Neuronal stem cell (in vitro differentiated cells): ENCODE data around the gene STBD1. TPM values are rescaled to one million over a fixed set of nuclear protein-coding genes. Genes with fewer than 3 reads are reported as not detected.
A peak's percentile ranks its signal among the peaks of the same experiment; 100 is the strongest.

ENCODE experiments used
- DNase-seq: peaks from one replicate; pipeline ENCODE4 v3.0.0-alpha.2; 2013; ENCODE audit warnings: low spot score
- H2AFZ ChIP-seq: one replicate; pipeline ENCODE4 v1.6.1; 2013; ENCODE audit warnings: mild to moderate bottlenecking, low read length, inconsistent platforms
- H2AK5ac ChIP-seq: 2 replicates; pipeline ENCODE4 v1.6.1; 2013; ENCODE audit warnings: low read depth, mild to moderate bottlenecking, inconsistent platforms, low read length, moderate library complexity, mixed read lengths
- H2BK120ac ChIP-seq: 2 replicates; pipeline ENCODE4 v1.6.1; 2013; ENCODE audit warnings: low read depth, mild to moderate bottlenecking, inconsistent platforms, low read length, moderate library complexity, mixed read lengths
- H2BK12ac ChIP-seq: one replicate; pipeline ENCODE4 v1.6.1; 2013; ENCODE audit warnings: low read length, inconsistent platforms
- H2BK15ac ChIP-seq: 2 replicates; pipeline ENCODE4 v1.6.1; 2013; ENCODE audit warnings: mild to moderate bottlenecking, low read length, inconsistent platforms, mixed read lengths
- H2BK5ac ChIP-seq: one replicate; pipeline ENCODE4 v1.6.1; 2013; ENCODE audit warnings: inconsistent platforms, mild to moderate bottlenecking, low read length, moderate library complexity
- H3K14ac ChIP-seq: one replicate; pipeline ENCODE4 v1.6.1; 2013; ENCODE audit warnings: low read length, inconsistent platforms
- H3K18ac ChIP-seq: 2 replicates; pipeline ENCODE4 v1.6.1; 2013; ENCODE audit warnings: low read length, inconsistent platforms
- H3K23ac ChIP-seq: 2 replicates; pipeline ENCODE4 v1.6.1; 2013; ENCODE audit warnings: low read depth, mild to moderate bottlenecking, mixed read lengths, low read length, inconsistent platforms; ENCODE audit not compliant: poor library complexity
- H3K27ac ChIP-seq: replicated peaks from 3 replicates; pipeline ENCODE4 v1.5.1; 2013; ENCODE audit warnings: low read length, inconsistent platforms
- H3K27me3 ChIP-seq, 3 experiments: 2 replicates each; pipeline ENCODE4 v1.6.1; 2013; ENCODE audit warnings: low read length in 3 of 3, mild to moderate bottlenecking in 2 of 3, inconsistent platforms in 1 of 3, low read depth in 1 of 3, mixed read lengths in 1 of 3, moderate library complexity in 1 of 3; ENCODE audit not compliant: control insufficient read depth in 3 of 3, insufficient read depth in 3 of 3
- H3K36me3 ChIP-seq, 2 donors: replicated peaks in 1 of 2; 2 replicates each; pipeline ENCODE4 v1.6.1; 2013; ENCODE audit warnings: low read length in 2 of 2; ENCODE audit not compliant: control insufficient read depth in 2 of 2, insufficient read depth in 2 of 2
- H3K4ac ChIP-seq: 2 replicates; pipeline ENCODE4 v1.6.1; 2013; ENCODE audit warnings: inconsistent platforms, mild to moderate bottlenecking, low read length, moderate library complexity
- H3K4me1 ChIP-seq, 2 donors: 1 replicate in 1 of 2; 2 replicates in 1 of 2; pipeline ENCODE4 v1.6.1; 2013; ENCODE audit warnings: low read length in 2 of 2, low read depth in 1 of 2; ENCODE audit not compliant: control insufficient read depth in 2 of 2, insufficient read depth in 1 of 2
- H3K4me2 ChIP-seq: one replicate; pipeline ENCODE4 v1.6.1; 2013; ENCODE audit warnings: mild to moderate bottlenecking, low read length, inconsistent platforms; ENCODE audit not compliant: insufficient read depth, poor library complexity, severe bottlenecking
- H3K4me3 ChIP-seq, 2 donors: 2 replicates each; pipeline ENCODE4 v1.5.1; 2013; ENCODE audit warnings: low read length in 2 of 2, mild to moderate bottlenecking in 2 of 2, inconsistent platforms in 1 of 2, moderate library complexity in 1 of 2
- H3K79me1 ChIP-seq: one replicate; pipeline ENCODE4 v1.6.1; 2013; ENCODE audit warnings: low read depth, mild to moderate bottlenecking, inconsistent platforms, low read length, moderate library complexity
- H3K9ac ChIP-seq: one replicate; pipeline ENCODE4 v1.6.1; 2013; ENCODE audit warnings: mild to moderate bottlenecking, low read depth, low read length, inconsistent platforms; ENCODE audit not compliant: poor library complexity
- H3K9me3 ChIP-seq, 2 donors: replicated peaks in 1 of 2; 2 replicates each; pipeline versions ENCODE3 to v1.6.1; 2013; ENCODE audit warnings: low read length in 2 of 2, mild to moderate bottlenecking in 2 of 2, inconsistent platforms in 1 of 2, low read depth in 1 of 2, mixed read lengths in 1 of 2, moderate library complexity in 1 of 2; ENCODE audit not compliant: control insufficient read depth in 2 of 2, insufficient read depth in 1 of 2
- H4K8ac ChIP-seq: one replicate; pipeline ENCODE4 v1.6.1; 2013; ENCODE audit warnings: low read depth, mild to moderate bottlenecking, inconsistent platforms, low read length, moderate library complexity
- H4K91ac ChIP-seq: one replicate; pipeline ENCODE4 v1.6.1; 2013; ENCODE audit warnings: low read length, low read depth, mild to moderate bottlenecking, inconsistent platforms; ENCODE audit not compliant: poor library complexity
- WGBS, 2 donors: extraction: QIAGEN DNeasy Blood & Tissue Kit; methylation state at CpG; one replicate each; pipeline ENCODE4 v1.1.7; 2013; ENCODE audit warnings: missing lambda C conversion rate in 2 of 2, mixed read lengths in 1 of 2; ENCODE audit not compliant: insufficient read length in 2 of 2, insufficient replicate concordance in 1 of 2; ENCODE audit errors: extremely low coverage in 2 of 2; 5-methylcytosine and 5-hydroxymethylcytosine counted together
- polyA plus RNA-seq, 2 experiments: library from polyadenylated mRNA; stranded (reverse); fragments of 200-250 nt; gene quantifications; one replicate each; pipeline ENCODE4 v1.2.3, GENCODE V29; 2013

The STBD1 gene
- polyA plus RNA-seq (2013, experiment 1 of 2), result 2.0 TPM
- polyA plus RNA-seq (2013, experiment 2 of 2), result 2.1 TPM

- Histone ChIP-seq H3K36me3 (no peaks in the 10 kb centered on the region), H3K79me1 (no peaks in the 10 kb centered on the region), H3K27me3 (peaks cover 0 to 72% (median 6%) of the 10 kb centered on the region in 3 experiments), H3K9me3 (no peaks in the 10 kb centered on the region), H3K4ac (no peak within 1 kb of the TSS), H3K23ac (peak within 1 kb of the TSS; percentile 75), H3K4me2 (peak within 1 kb of the TSS; percentile 85), H4K91ac (no peak within 1 kb of the TSS), H2BK5ac (peak within 1 kb of the TSS; percentile 28), H3K4me1 (peaks cover 2% of the 10 kb centered on the region in 2 donors), H3K18ac (peak within 1 kb of the TSS; percentile 95), H2BK12ac (no peak within 1 kb of the TSS), H3K9ac (peak within 1 kb of the TSS; percentile 89), H2AFZ (peak within 1 kb of the TSS; percentile 98), H2BK120ac (no peak within 1 kb of the TSS), H3K14ac (no peak within 1 kb of the TSS), H2BK15ac (peak within 1 kb of the TSS; percentile 59), H3K4me3 (peak within 1 kb of the TSS; percentile 53 to 80), H2AK5ac (no peak within 1 kb of the TSS), H4K8ac (no peak within 1 kb of the TSS), H3K27ac (peak within 1 kb of the TSS; percentile 31)
- WGBS, 2 donors, result no CpG with 5 or more reads among the region's 85 CpGs
- DNase-seq, result peak; percentile 73
Observed at GRCh38 chr4:76305971-76306881, at the start of gene STBD1. Gene STBD1 (plus strand): TSS chr4:76306733. CDS start chr4:76306770, 37 bp downstream.

GRCh38 chr4:76256968-76257367 lies 49.6 kb upstream of the STBD1 start:
- Histone ChIP-seq H3K9me3 (peaks cover 0 to 2% of the 10 kb centered on the region in 2 donors), H3K4me3 (no peak overlapping the region), H3K4ac (no peak overlapping the region), H3K27me3 (peaks cover 0 to 2% (median 0%) of the 10 kb centered on the region in 3 experiments), H2BK120ac (no peak overlapping the region), H3K27ac (no peak overlapping the region), H3K4me1 (peaks cover 3 to 5% of the 10 kb centered on the region in 2 donors), H2AFZ (no peak overlapping the region), H3K36me3 (no peaks in the 10 kb centered on the region), H3K9ac (no peak overlapping the region), H3K23ac (no peak overlapping the region), H4K8ac (no peak overlapping the region), H2AK5ac (no peak overlapping the region), H2BK12ac (no peak overlapping the region), H2BK5ac (no peak overlapping the region), H3K79me1 (no peaks in the 10 kb centered on the region), H3K18ac (no peak overlapping the region), H3K14ac (no peak overlapping the region), H2BK15ac (no peak overlapping the region), H3K4me2 (no peak overlapping the region), H4K91ac (no peak overlapping the region)
- WGBS, 2 donors, result no CpG with 5 or more reads among the region's 1 CpG
- no peak for DNase-seq

GRCh38 chr4:76257824-76258223 lies 48.7 kb upstream of the STBD1 start:
- no peak overlapping the region for H3K14ac ChIP-seq
- no peak overlapping the region for H2BK120ac ChIP-seq
- H2AFZ ChIP-seq, result no peak overlapping the region
- no peak overlapping the region for H3K18ac ChIP-seq
- no peak for DNase-seq
- H2BK15ac ChIP-seq, result no peak overlapping the region
- no peak overlapping the region for H4K8ac ChIP-seq
- H3K4me2 ChIP-seq, result no peak overlapping the region
- H3K27me3 ChIP-seq, result no peaks in the 10 kb centered on the region
- H3K4me1 ChIP-seq, result peaks cover 0 to 2% of the 10 kb centered on the region in 2 donors
- H3K4ac ChIP-seq, result no peak overlapping the region
- no peaks in the 10 kb centered on the region for H3K36me3 ChIP-seq
- no peak overlapping the region for H3K9ac ChIP-seq
- no peak overlapping the region for H4K91ac ChIP-seq
- no peak overlapping the region for H2BK5ac ChIP-seq
- no CpG with 5 or more reads among the region's 3 CpGs for WGBS, 2 donors
- H2BK12ac ChIP-seq, result no peak overlapping the region
- no peaks in the 10 kb centered on the region for H3K79me1 ChIP-seq
- H3K9me3 ChIP-seq, result peaks cover 0 to 2% of the 10 kb centered on the region in 2 donors
- no peak overlapping the region for H3K4me3 ChIP-seq
- H3K27ac ChIP-seq, result no peak overlapping the region
- no peak overlapping the region for H2AK5ac ChIP-seq
- no peak overlapping the region for H3K23ac ChIP-seq

GRCh38 chr4:76260571-76260970 lies 46.0 kb upstream of the STBD1 start:
- no peak overlapping the region for H3K4me3 ChIP-seq
- H3K27me3 ChIP-seq, result no peaks in the 10 kb centered on the region
- H4K91ac ChIP-seq, result no peak overlapping the region
- H2BK12ac ChIP-seq, result no peak overlapping the region
- no peak overlapping the region for H3K9ac ChIP-seq
- H3K18ac ChIP-seq, result no peak overlapping the region
- H3K79me1 ChIP-seq, result no peaks in the 10 kb centered on the region
- H3K9me3 ChIP-seq, result peaks cover 0 to 2% of the 10 kb centered on the region in 2 donors
- no peak overlapping the region for H2BK5ac ChIP-seq
- H3K36me3 ChIP-seq, result no peaks in the 10 kb centered on the region
- H2AFZ ChIP-seq, result no peak overlapping the region
- H3K27ac ChIP-seq, result no peak overlapping the region
- no peak overlapping the region for H3K23ac ChIP-seq
- H3K14ac ChIP-seq, result no peak overlapping the region
- no peak overlapping the region for H3K4ac ChIP-seq
- H2AK5ac ChIP-seq, result no peak overlapping the region
- DNase-seq, result no peak
- no peak overlapping the region for H2BK15ac ChIP-seq
- WGBS, 2 donors, result no CpG with 5 or more reads among the region's 1 CpG
- H4K8ac ChIP-seq, result no peak overlapping the region
- H2BK120ac ChIP-seq, result no peak overlapping the region
- H3K4me1 ChIP-seq, result peaks cover 0 to 2% of the 10 kb centered on the region in 2 donors
- H3K4me2 ChIP-seq, result no peak overlapping the region
